ENCODE data around the gene PI3.

- TF ChIP-seq CTCF (IDR thresholded peaks at IDR 0.05; ENCODE audit: low read depth, low read length) = no peak
- TF ChIP-seq EZH2phosphoT487 (IDR thresholded peaks at IDR 0.05; ENCODE audit: low read depth) = no peak
Measured at GRCh38 chr20:45163083-45163803, 11.5 kb upstream of the PI3 start.

All from OCI-LY3 (cell line).